Bronchial epithelial cell (primary cell): ENCODE measurements around the gene MFSD11. TPM values are rescaled to one million over a fixed set of nuclear protein-coding genes. Genes with fewer than 3 reads are reported as not detected.
"Not testable (repeated sequence)": the region's sequence is repeated elsewhere in the genome, so short reads cannot be mapped to it uniquely, and the experiment has no call there.

ENCODE experiments used
- DNase-seq: peaks from one replicate; pipeline ENCODE4 v3.0.0-alpha.2; 2010; ENCODE audit warnings: low read depth
- FAIRE-seq: peaks from 2 replicates; lab custom pipeline; 2011; peaks lifted over from hg19 to GRCh38; lab: Jason Lieb, UNC
- H3K27me3 ChIP-seq: 2 replicates; pipeline ENCODE4 v1.5.1; 2011; ENCODE audit warnings: low read length; ENCODE audit not compliant: control insufficient read depth, insufficient read depth
- H3K36me3 ChIP-seq: 2 replicates; pipeline ENCODE4 v1.5.1; 2011; ENCODE audit warnings: low read length; ENCODE audit not compliant: control insufficient read depth, insufficient read depth
- H3K4me3 ChIP-seq: 2 replicates; pipeline ENCODE4 v1.5.1; 2011; ENCODE audit warnings: mild to moderate bottlenecking, low read depth, low read length, control low read depth
- total RNA-seq: library from RNA; depleted of rRNA; stranded (reverse); fragments of >200 nt; gene quantifications from 2 replicates; pipeline ENCODE4 v1.2.1, GENCODE V29; 2014
- TF ChIP-seq, protein P1 (sequence below): IDR thresholded peaks from 2 replicates; pipeline ENCODE4 v1.5.1; 2011; ENCODE audit warnings: mild to moderate bottlenecking, moderate library complexity, low read length, control low read depth, inconsistent platforms; ENCODE audit not compliant: insufficient read depth, severe bottlenecking

Gene MFSD11
- total RNA-seq, 1 donor from 2014 or later, result 17.1 TPM

DNA sequence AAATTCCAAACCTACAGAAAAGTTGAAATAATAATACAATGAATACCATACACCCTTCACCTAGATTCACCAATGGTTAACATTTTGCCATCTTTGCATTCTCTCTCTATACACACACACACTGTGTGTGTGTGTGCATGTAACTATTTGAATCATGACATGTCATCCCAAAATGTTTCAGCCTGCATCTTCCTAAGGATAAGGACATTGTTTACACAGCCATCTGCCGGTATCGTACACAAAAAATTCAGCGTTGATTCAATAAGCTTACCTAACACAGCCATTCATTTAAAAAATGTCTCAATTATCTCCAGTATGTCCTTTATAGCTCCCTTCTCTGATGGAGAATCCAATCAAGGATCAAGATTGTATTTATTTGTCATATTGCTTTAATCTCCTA is 31.1 kb upstream of the MFSD11 start:
- Histone ChIP-seq H3K4me3 (no peak overlapping the region), H3K36me3 (no peaks in the 10 kb centered on the region), H3K27me3 (no peaks in the 10 kb centered on the region)
- TF ChIP-seq, protein P1, sequence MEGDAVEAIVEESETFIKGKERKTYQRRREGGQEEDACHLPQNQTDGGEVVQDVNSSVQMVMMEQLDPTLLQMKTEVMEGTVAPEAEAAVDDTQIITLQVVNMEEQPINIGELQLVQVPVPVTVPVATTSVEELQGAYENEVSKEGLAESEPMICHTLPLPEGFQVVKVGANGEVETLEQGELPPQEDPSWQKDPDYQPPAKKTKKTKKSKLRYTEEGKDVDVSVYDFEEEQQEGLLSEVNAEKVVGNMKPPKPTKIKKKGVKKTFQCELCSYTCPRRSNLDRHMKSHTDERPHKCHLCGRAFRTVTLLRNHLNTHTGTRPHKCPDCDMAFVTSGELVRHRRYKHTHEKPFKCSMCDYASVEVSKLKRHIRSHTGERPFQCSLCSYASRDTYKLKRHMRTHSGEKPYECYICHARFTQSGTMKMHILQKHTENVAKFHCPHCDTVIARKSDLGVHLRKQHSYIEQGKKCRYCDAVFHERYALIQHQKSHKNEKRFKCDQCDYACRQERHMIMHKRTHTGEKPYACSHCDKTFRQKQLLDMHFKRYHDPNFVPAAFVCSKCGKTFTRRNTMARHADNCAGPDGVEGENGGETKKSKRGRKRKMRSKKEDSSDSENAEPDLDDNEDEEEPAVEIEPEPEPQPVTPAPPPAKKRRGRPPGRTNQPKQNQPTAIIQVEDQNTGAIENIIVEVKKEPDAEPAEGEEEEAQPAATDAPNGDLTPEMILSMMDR, result no peak
- DNase-seq (no peak), FAIRE-seq (no peak)

DNA sequence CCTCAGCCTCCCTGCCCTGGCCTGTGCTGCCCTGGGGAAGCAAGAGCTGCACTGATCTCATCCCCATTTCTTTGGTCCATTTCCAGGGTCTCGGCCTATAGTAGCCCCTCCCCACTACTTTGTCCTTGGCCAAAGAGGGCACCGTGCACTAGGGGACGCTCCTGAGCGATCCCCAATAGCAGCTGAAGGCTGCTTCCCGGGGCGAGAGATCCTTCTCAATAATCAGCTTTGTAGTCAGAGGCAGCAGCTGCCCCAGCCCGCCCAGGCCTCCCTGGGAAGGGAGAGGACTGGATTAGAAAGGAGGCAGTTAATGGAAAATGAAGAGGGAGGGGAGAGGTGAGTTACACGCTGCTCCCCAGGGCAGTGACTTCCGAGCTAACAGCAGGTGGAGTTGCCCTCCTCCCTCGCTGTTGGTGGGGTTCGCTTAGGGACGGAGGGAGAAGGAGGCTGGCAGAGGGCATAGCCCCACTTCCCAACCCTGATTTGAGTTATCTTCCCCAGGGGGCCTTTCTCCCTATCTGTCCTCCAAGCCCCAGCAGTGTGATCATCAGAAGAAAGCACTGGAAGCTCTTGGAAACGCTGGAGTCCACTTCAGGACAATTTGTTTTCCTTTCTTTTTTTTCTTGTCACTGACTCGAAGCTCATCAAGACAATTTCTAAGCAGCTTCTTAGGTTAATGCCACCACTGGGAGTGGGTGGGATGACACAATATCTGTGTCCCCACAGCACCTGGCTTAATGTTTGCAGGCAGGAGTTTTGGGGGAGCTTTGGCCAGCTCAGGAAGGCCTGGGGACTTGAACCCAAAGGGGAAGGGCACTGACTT is 29.7 kb upstream of the MFSD11 start:
- Histone ChIP-seq H3K4me3 (no peak overlapping the region), H3K36me3 (no peaks in the 10 kb centered on the region), H3K27me3 (no peaks in the 10 kb centered on the region)
- FAIRE-seq (no peak), DNase-seq (no peak)
- TF ChIP-seq, protein P1, result peak; percentile 38

DNA sequence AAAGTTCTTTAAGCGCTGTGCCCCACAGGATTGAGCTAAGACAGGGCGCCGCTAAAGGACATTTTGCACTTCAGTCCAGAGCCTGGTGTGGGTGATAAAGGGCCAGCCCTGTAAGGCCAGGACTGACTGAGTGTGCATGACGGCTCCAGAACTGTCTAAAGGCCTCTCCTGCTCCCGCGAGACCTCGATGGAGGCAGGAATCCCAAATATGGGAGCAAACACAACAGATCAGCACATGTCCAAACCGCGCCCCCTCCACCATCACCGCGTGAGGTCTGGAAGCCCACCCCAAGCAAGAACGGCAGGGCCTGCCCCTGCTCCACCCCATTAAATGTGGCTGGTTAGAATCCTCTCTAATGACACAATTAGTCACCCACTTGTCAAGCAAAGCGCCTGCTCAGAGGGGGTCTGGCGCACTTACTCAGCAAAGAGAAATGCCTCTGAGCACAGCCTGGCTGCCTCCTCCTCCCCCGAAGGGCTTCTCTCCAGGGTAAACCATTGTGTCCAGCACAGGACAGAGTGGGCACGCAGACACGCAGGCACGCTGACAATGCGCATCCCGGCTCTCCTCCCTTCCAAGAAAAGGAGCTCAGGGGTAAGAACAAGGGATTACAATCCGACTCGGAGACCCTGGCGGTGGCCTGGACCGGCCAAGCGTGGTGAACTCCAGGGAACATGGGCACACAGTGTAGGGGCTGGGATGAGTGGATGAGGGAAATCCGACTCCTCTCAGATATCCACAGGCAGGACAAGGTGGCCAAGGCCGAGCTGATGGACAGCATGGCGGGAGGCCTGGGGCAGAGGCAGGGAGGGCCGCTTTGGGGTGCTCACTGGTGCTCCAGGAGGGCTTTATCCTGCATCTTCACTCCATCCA is 28.6 kb upstream of the MFSD11 start:
- no peak for FAIRE-seq
- H3K36me3 ChIP-seq, result peaks cover 1% of the 10 kb centered on the region
- TF ChIP-seq, protein P1, result no peak
- peak; percentile 84 for DNase-seq
- no peaks in the 10 kb centered on the region for H3K27me3 ChIP-seq
- H3K4me3 ChIP-seq, result peak overlapping the region; percentile 60

DNA sequence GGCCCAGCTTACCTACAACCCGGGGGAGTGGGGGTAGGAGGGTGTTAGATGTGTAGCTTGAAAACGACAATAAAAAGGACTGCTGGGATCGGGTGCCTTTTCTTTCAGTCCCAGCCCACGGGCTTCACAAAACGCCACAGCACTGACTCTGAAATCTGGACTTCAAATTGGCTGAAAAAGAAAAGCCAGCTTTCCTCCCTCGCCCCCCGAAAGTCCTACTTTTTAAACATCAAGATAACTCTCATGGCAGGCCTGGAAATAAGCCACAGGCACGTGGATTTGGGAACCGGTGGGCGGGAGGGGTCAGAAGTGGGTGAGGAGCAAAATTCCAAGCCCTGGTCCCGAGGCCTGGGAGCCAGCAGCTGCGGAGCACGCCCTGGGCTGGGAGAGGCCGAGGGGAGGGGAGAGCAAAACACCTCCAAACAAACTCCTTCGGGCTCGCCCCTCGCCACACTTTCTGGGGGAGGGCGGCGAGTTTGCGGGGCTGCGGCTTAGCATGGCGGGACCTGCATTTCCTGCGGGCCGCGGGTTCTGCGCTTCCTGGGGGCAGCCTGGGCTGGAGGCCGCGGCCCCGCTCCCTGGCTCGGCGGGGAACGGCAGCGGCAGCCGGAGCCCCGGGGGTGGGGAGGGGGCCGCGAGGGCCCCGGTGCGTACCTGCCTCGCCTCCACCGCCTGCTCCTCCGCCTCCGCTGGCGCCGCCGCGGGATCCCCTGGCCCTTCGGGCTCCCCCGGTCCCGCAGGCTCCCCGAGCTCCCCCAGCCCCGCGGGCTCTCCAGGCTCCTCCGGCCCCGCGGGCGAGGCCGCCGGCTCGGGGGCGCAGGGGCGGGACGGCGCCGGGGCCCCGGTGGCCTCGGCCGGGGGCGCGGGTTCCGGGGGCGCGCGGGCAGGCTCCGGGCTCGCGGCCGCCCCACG is 27.7 kb upstream of the MFSD11 start:
- H3K4me3 ChIP-seq, result peak overlapping the region; percentile 60
- FAIRE-seq, H3K36me3 ChIP-seq, DNase-seq, H3K27me3 ChIP-seq: not testable (repeated sequence)

DNA sequence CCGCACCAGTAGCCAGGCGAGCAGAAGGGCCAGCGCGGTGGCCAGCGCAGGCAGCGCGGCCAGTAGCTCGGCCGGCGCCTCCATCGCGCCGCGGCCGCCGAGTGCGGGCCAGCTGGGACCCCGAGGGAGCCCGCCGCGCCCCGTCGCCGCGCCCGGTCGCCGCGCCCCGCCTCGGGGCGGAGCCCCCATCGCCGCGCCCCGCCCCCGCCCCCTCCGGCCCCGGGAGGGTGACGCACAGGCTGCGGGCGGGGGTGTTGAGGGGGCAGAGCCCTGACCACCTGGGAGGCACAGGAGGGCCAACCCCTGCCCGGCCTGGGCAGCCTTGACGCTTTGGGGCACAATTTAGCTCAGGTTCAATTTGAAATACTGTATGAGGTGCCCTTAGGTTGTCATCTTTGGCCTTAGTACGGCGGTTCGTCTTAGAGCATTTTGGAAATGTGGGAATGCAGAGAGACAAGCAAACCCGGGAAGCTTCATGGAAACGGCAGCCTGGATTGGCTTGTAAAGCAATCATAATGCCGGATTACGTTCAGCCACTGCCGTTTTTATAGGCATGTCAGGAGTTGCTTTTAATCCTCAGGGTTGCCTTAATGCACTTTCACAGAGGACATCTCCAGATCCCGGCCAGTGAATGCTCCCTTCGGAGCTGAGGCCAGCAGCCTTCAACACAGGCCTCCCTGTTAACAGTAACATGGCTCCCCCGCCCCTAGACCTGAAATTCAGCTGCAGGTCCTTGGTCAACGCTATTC is 26.9 kb upstream of the MFSD11 start, which contains the start of gene MXRA7:
TSS of gene MXRA7 (minus strand) at position 103 of the 749 bp plus-strand sequence. CDS start at position 84, 19 bp downstream.
- H3K27me3 ChIP-seq, result no peaks in the 10 kb centered on the region
- peaks cover 1% of the 10 kb centered on the region for H3K36me3 ChIP-seq
- TF ChIP-seq, protein P1, result no peak
- peak within 1 kb of the TSS; percentile 60 for H3K4me3 ChIP-seq
- DNase-seq (peak; percentile 37), FAIRE-seq (no peak)

DNA sequence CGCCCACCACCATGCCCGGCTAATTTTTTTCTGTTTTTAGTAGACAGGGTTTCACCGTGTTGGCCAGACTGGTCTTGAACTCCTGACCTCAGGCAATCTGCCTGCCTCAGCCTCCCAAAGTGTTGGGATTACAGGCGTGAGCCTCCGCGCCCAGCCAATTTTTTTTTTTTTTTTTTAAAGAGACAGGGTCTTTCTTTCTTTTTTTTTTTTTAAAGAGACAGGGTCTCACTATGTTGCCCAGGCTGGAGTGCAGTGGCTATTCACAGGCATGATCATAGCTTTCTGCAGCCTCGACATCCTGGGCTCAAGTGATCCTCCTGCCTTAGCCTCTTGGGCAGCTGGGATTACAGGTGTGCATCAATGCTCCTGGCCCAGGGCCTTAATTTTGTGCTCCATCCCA is 25.6 kb upstream of the MFSD11 start:
- H3K36me3 ChIP-seq, FAIRE-seq, DNase-seq, H3K27me3 ChIP-seq, H3K4me3 ChIP-seq: not testable (repeated sequence)
